Brain microvascular endothelial cell (primary cell): ENCODE data around the gene CACNB2.
A peak's percentile ranks its signal among the peaks of the same experiment; 100 is the strongest.

ENCODE experiments used
- DNase-seq: peaks from one replicate; pipeline ENCODE4 v3.0.0-alpha.2; 2020
- H3K27ac ChIP-seq: fragments of 250-450 bp; sonication (Bioruptor Pico); 2 replicates; pipeline ENCODE4 v1.5.1; 2020; ENCODE audit warnings: mild to moderate bottlenecking, moderate library complexity
- H3K27me3 ChIP-seq: fragments of 250-450 bp; sonication (Bioruptor Pico); replicated peaks from 2 replicates; pipeline ENCODE4 v1.5.1; 2020; ENCODE audit warnings: mild to moderate bottlenecking
- H3K36me3 ChIP-seq: fragments of 250-450 bp; sonication (Bioruptor Pico); replicated peaks from 2 replicates; pipeline ENCODE4 v1.5.1; 2020; ENCODE audit warnings: mild to moderate bottlenecking
- H3K4me3 ChIP-seq: 2 replicates; pipeline ENCODE4 v1.5.1; 2011; ENCODE audit warnings: low read depth, mild to moderate bottlenecking, control low read depth, low read length, moderate library complexity
- CTCF ChIP-seq: IDR thresholded peaks from 2 replicates; pipeline ENCODE4 v1.5.1; 2011; ENCODE audit warnings: low read depth, mild to moderate bottlenecking, moderate library complexity, low read length, control low read depth, inconsistent platforms; ENCODE audit errors: missing control alignments
- in situ Hi-C: cut with HindIII; loops from 2 replicates; pipeline ENCODE4 v1.10.0; 2017; ENCODE audit warnings: low sequenced_read_pairs, low pct_ligation_motif_present

CACNB2 gene

GRCh38 chr10:18306031-18306430, 165.8 kb downstream of the CACNB2 start:
- Histone ChIP-seq H3K27me3 (no peaks in the 10 kb centered on the region), H3K36me3 (no peaks in the 10 kb centered on the region), H3K27ac (no peak overlapping the region), H3K4me3 (no peak overlapping the region)
- TF ChIP-seq CTCF = no peak
- in situ Hi-C loops = no loop called here
- DNase-seq = no peak

- Histone ChIP-seq H3K27me3 (no peaks in the 10 kb centered on the region), H3K4me3 (no peak overlapping the region), H3K36me3 (no peaks in the 10 kb centered on the region), H3K27ac (no peak overlapping the region)
- DNase-seq = no peak
- in situ Hi-C loops = no loop called here
- TF ChIP-seq CTCF = no peak
Measured at GRCh38 chr10:18308600-18308999, 168.4 kb downstream of the CACNB2 start.

GRCh38 chr10:18310761-18311160, 170.5 kb downstream of the CACNB2 start:
- H3K36me3 ChIP-seq = no peaks in the 10 kb centered on the region
- H3K27me3 ChIP-seq = no peaks in the 10 kb centered on the region
- in situ Hi-C loops = no loop called here
- TF ChIP-seq CTCF = no peak
- no peak overlapping the region for H3K4me3 ChIP-seq
- DNase-seq = no peak
- no peak overlapping the region for H3K27ac ChIP-seq

- peak; percentile 43 for TF ChIP-seq CTCF
- in situ Hi-C loops = no loop called here
- H3K27ac ChIP-seq = no peak overlapping the region
- no peaks in the 10 kb centered on the region for H3K27me3 ChIP-seq
- DNase-seq = peak; percentile 6
- H3K4me3 ChIP-seq = no peak overlapping the region
- no peaks in the 10 kb centered on the region for H3K36me3 ChIP-seq
Measured at GRCh38 chr10:18312374-18313139, 172.3 kb downstream of the CACNB2 start.

- in situ Hi-C loops = no loop called here
- H3K27ac ChIP-seq = no peak overlapping the region
- no peaks in the 10 kb centered on the region for H3K36me3 ChIP-seq
- no peak for DNase-seq
- H3K27me3 ChIP-seq = no peaks in the 10 kb centered on the region
- no peak overlapping the region for H3K4me3 ChIP-seq
- no peak for TF ChIP-seq CTCF
Measured at GRCh38 chr10:18313140-18313530, 172.9 kb downstream of the CACNB2 start.

GRCh38 chr10:18313626-18314025, 173.4 kb downstream of the CACNB2 start:
- Histone ChIP-seq H3K36me3 (no peaks in the 10 kb centered on the region), H3K27me3 (no peaks in the 10 kb centered on the region), H3K27ac (no peak overlapping the region), H3K4me3 (no peak overlapping the region)
- no peak for DNase-seq
- TF ChIP-seq CTCF = no peak
- in situ Hi-C loops = no loop called here
